ENCODE data around the gene KIF26B.

KIF26B gene

DNA sequence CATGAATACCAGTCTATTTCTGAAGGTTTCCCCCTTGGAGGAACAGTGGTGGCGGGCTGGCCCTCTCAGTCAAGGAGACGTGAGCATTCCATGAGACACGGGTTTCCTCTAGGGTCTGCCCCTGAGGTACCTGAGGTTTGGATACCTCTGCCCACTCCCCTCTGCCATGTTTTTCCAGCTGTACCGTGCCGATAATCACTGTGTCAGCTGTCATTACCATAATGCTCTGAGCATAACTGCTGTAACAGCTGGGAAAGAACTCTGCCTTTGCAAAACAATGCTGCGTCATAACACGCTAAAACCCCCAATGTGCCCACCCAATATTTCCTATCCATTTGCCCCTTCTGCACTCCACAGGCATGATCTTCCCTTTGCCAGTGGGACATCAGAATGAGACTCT lies 425.1 kb downstream of the KIF26B start:
- DNase-seq, result no peak

DNA sequence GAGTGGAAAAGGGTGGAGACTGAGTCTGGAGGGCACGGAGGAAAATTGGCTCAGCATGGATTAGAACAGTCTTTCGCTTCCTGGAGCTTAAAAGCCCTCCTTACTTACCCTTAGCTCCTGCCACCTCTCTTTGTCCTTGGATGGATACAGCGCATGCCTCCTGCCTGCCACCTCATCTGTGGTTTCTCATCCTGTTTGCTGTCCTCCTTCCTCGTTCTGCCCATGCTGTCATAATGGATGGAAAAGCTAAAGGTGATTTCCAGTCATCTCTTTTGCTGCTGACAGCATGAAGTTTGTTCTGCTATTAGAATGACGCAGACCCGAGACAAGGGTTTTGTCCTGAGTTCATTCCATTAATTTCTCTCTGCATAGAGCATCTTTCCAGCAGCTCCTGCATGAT lies 425.9 kb downstream of the KIF26B start:
- DNase-seq, result no peak

DNA sequence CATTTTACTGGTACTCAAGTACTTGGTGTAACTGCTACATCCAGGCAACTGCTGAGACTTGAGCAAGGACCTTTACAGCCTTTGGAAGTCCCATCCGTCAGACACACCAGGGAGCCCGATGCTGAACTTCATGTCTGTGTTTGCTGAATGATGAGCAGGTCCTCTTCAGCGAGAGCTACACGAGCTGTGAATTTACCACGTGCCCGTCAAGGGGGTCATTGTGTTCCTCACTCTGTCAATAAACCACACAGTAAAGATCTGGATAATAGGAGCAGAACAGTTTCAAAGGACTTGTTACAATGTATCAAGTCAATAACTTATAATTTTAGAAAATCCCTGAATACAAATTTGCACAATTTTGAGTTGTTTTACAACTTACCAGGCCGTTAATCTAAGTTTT lies 427.2 kb downstream of the KIF26B start:
- no peak for DNase-seq

DNA sequence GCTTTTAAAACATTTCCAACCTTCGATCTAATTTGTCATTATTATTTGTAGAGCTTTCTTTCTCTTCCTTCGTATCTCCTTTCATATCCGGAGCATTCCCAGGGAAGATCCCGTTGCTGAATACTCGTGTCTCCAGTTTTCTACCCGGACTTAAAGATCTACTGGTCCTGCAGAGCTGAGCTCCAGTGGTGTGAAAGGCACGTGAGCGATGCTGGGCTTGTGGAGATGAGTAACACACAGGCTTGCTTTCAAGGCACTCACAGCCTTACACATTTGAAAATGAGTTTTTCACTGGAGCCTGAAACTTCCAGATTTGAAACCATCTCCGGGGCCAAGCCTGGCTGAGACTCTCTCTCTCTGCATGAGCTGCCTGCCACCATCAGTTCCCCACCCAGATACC lies 428.3 kb downstream of the KIF26B start:
- no peak for DNase-seq

DNA sequence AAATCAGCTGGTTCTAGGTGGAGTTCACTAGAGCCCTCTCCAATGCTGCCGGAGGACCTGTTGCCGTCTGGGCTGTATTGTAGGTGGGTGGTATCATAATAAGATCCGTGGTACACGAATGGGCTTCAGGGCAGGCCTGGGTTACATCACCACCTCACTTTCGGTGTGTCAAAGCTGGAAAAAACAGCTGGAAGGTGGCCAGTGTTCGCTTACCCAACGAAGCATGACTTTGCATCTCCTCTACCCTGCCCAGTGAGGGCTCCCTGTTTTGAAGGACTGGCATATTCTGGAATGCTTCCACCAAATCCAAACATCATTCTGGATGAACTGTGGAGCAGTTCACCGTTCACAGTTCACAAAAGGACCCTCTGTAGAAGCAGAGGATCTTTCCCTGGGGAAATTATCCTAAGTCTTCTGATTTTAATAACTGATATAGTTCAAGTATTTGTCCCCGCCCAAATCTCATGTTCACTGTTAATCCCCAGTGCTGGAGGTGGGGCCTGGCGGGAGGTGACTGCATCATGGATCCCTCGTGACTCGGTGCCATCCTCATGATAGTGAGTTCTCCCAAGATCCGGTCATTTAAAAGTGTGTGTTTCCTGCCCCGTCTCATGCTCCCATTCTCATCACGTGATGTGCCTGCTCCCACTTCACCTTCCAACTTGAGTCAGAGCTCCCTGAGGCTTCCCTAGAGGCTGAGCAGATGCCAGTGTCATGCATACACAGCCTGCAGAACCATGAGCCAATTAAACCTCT lies 429.0 kb downstream of the KIF26B start:
- DNase-seq, result no peak

DNA sequence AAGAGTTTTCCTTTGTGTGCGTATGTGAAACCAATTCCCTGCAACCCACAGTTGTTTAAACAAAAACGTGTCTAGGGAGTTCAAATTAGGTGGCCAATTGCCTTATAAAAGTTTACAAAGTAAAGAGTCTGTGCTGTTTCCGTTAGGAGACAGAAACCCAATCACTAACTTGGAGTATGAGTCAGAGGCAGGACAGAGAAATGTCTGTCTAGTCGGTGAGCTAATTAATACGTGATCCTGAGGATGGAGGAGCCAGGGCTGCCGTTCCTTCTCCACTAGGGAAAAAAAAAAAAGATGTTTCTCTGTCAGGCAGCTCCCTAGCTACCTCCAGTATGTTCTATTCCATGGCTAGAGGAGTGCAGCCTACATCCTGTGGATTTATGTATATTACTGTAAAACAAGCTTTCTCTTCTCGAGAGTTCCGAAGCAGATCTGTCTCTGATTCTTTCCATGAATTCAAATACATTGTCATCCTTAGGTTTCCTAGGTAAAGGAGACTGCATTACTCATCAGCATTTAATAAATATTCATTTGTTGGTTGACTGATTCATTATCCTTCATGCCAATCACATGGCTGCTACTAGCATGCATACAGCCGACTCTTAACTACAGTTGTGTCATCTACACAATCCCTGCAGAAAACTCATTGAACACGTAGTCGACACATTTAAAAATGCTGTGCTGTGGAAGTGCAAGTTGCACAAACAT lies 430.6 kb downstream of the KIF26B start:
- DNase-seq, result no peak

DNA sequence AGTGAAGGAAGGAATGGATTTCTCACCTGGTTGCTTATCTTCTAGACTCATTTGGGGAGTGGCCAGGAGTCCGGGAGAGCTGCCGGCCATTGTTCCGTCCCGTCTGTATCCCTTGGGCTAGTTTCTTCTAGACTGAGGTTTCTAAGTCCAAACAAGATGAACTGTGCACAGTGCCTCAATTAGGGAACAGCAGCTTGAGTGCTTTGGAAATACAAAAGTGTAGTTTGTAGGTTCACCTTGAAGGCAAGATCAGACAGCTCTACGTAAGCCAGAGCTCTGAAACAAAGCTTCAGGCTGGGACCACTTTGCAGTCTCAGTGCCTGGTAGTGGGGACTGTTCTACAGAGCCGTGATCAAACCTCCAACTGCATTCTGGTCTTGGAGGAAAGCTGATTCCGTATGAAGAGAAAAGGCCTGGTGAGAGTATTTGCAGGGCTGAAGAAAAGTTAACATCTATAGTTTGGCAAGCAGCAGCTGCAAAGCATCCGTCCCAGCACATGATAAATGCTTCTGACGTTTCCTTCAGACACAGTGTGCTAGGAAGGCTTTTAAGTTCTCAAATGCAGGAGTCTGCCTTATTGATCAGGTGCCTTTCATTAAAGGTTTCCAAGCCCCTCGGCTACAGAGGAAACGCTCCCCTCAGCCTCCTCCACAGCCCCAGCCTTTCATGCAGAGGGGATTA lies 432.8 kb downstream of the KIF26B start:
- no peak for DNase-seq

DNA sequence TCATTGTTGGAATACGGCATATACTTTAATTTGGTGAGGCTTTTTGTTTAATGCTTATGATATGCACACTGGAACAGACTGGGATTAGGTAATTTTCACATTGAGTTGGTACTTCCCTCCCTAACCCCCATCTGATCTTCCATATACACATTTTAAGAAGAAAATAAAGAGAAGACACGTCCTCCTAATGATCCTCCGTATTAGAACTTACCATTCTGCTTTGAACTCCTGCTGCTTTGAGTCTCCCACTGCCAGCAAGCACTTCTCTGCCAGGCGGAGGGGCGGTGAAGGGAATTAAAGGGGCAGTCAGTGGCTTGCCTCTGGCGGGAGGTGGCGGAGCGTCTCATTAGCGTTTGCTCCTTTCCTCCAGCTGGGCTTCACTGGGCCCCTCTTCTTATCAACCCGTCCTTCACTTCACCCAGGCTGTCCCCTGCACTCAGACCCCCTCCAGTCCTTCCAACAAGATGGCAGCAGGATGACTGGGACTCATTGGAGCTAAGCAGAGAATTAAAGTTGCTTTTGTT lies 433.4 kb downstream of the KIF26B start:
- no peak for DNase-seq

DNA sequence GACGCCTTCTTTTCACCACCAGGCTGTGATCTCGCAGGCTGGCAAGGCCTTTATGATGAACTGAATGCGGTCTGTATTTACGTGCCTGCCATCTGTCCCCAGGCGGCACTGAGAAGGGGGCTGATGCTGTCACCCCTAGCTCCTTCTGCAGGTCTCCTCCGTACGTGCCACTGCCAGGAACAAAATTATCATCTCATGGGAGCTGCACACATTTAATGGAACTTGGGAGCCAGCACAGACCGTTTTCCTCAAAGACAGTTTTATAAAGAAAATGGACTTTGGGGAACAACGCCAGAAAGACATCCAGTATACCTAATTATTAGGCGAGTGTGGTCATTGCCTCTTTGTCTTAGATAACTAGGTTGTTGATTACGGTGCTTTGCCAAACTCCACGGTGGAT lies 434.5 kb downstream of the KIF26B start:
- DNase-seq, result no peak

DNA sequence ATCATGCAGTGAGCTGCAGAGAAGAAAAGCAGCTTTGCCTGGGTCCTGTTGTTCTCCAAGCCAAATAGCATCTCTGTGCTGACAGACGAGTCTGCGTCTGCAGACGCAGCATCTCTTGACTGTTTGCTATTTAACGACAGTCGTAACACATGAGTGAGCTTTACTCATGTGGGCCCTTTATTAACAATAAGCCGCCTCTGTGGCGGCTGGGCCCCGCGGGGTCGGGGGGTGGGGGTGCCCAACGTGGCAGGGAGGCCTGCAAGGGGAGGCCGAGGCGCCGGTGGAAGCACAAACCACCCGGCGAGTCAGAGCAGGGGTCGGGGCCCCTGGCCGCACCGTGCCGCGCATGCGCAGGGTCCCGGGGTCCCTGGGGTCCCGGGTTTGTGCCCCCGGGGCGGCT lies 435.1 kb downstream of the KIF26B start:
- DNase-seq, result no peak

DNA sequence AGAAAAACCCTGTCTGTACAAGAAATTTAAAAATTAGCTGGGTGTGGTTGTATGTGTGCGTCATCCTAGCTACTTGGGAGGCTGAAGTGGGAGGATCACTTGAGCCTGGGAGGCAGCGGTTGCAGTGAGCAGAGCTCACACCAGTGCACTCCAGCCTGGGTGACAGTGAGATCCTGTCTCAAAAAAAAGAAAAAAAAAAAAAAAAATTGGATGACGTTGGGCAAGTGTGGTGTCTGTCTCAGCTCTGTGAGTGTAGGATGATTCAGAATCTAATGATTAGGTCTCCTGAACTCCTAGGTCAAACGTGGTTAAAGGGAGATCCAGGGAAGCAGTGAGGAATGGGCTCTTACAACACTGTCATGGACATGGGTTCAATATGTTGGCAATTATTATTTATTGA lies 435.9 kb downstream of the KIF26B start:
- DNase-seq, result no peak

DNA sequence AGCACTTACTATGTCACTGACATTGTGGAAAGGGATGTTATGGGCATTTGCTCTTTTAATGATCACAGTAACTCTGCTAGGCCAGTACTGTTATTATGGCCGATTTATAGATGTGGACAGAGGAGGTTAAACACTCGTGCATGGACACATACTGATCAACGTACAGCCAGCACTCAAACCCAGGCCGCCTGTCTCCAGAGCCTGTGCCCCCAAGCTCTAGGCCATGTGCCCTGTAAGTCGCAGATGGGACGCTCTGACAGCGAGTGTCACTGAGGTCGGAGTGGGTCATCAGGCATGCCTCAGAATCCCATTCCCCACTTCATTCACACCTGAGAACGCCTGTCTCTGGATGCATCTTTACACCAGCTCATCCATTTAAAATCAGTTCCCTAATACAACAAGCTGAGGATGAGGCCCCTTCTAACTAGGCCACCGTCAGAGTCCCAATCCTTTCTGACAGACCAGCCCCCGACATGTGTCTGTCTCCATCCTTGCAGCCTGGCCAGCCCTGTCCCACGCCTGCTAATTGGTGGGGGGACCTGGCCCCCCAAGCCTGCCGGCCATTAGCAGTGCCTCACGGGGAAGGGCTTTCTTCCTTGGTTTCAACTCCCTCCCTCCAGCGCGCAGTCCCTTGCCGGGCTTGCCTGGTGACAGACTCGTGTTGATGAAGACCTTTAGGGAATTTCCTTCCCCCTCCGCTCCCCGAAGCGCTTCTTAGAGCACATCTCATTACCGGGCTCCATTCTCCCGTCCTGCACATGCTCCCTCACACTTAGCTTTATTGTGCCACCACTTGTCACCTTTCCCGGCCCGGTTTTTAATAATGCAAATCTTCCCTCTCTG lies 436.8 kb downstream of the KIF26B start:
- no peak for DNase-seq

DNA sequence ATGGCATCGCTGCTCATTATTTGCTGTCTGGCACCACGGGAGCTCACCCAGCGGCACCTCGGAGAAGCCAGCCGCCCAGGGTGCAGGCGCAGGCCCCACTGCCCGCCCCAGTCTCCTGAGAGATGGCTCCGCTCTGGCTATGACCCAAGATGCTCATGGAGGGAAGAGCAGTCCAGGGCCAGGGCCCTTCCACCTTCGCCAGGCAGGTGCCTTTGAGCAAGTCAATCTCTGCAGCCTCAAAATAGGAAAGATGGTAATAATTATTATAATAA lies 437.3 kb downstream of the KIF26B start:
- DNase-seq, result no peak

DNA sequence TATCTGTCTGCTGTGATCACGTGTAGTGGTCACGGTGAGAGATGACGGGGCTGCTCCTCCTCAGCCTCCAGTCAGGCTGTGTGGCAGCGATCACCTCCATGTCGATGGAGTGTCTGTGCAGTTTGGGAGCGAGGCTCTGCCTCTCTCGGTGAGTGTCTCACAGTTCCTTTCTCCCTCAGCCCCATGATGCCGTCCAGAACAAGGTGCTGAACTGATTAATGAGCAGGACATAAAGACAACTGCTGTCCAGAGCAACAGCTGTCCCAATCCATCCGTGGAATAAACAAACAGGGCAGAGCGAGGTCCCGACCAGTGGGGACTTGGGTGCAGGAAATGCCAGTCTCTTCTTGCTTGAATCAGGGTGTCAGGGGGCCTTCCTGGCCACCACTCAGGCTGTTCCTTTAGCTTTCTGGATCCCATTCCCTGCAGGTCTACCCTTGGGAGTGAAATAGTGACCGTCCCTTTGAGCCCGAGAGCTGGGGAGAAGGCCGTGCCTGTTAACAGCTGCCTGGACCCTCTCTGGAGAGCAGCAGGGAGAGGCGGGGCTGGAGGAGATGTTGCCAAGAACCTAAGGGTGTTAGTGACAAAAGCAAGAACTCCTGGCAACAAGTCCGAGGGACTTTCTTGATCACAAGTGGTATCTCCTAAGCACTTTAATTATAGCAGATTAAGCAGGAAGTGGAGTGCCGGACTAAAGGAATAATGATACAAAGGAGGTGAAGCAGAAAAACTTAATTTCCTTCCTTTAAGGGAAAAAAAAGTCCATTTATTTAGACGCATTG lies 443.9 kb downstream of the KIF26B start:
- DNase-seq, result no peak

DNA sequence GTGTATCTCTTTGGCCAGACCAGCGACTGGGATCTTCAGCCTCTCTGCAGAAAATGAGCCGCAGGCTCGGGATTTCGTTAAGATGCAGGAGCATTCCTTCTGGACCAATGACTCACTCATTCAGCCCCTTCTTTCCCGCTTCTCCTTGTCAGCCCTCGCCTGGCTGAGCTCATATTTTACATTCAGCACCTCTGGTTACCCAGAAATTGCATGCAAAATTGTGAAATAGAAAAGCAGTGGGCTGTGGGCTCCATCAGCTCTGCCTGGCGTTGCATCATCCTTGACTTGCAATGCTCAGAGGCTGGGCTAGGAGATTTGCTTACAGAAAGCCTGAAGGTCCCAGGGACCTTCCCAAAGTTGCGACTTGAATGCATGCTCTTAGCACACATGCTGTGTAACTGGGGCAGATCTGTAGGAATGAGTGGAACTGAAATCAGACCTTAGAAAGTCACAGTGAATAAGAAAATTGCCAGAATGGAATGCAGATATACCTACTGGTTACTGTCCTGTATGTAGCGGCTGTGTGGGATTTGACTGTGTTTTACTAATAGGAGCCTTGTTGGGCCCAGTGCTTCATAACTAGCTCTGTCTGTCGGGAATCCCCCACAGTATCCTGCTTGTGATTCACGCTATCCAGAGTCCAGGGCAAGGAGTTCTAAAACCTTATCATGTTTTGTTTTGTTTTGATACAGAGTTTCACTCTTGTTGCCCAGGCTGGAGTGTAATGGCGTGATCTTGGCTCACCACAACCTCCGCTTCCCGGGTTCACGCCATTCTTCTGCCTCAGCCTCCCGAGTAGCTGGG lies 444.8 kb downstream of the KIF26B start:
- DNase-seq, result no peak

DNA sequence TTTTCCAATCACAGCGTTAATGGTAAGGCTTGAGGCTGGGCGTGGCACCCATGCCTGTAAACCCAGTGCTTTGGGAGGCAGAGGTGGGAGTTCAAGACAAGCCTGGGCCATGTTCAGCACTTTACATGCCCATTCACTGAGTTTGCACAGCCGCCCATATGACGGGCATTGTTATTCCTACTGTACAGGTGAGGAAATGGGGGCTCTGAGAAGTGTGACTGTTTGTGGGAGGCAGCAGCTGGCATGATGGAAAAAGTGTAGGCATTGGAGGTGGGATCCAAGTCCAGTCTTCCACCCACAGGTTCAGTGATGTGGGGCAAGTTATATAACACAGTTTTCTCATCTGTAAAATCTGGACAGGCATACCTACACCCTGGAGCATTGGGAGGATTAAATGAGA lies 445.9 kb downstream of the KIF26B start:
- no peak for DNase-seq

DNA sequence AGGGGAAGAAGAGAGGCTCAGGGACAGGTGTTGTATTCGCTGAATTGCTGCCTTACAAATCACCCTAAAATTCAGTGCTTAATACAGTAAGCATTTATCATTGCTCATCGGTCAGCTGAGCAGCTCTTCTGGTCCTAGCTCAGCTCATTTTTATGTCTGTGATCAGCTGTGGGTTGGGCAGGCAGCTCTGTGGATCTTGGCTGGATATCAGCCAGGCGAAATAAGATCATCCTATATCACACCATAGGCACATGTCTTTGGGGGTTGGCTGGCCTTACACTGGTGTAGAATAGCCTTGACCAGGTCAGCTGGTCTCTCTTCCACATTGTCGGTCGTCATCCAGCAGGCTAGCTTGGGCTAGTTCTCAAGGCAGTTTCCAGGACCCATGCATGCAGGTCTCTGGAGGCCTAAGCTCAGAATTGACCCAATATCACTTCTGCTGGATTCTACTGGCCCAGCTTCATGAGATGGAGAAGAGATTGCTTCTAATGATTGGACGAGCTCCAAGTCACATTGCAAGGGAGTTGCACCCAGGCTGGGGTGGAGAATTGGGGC lies 448.6 kb downstream of the KIF26B start:
- no peak for DNase-seq

DNA sequence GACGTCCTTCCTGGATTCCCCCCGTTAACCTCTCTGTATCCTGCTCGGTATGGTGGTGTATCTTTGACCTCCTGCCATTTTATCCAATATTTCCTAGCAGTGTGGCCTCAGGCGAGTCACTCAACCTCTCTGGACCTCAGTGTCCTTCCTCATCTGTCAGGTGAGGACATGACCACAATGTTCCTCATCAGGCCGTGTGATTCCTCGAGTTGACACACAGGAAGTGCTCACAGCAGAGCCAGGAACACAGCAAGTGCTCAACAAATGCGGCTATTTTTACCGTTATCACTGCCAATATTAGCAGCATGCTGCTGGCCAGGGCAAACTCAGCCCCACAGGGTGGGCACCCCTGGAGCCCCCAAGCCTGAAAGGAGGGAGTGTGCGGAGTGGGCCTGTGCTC lies 450.2 kb downstream of the KIF26B start:
- DNase-seq, result no peak

DNA sequence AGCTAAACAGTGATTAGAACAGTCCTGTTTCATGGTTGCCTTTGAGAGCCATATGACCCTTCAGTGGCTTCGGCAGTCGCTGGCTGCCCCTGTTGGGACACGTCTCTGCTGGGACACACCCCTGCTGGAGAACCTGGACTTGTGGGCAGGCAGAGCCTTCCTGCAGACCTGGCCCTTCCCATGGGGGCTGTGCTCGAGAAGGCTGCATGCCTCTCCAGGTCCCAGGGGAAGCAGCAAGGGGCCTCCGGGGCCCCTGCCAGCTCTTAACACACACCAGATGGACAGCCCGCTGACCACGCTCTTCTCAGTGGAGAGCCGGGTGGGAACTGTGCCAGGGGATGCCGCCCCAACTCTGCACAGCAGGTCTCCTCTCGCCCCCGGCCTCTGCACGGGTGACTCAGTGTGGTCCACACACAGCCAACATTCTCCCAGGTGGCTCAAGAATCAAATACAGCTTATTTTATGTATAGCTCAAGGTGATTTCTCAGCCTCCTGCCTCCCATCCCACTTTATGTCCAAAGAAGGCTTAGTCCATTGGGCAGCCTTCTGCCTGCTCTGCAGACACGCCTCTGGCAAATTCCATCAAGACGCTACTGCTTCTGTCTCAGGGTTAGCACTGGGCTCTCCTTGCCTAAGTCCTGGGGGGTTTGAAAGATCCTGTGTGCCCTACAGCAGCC lies 450.8 kb downstream of the KIF26B start:
- DNase-seq, result no peak

DNA sequence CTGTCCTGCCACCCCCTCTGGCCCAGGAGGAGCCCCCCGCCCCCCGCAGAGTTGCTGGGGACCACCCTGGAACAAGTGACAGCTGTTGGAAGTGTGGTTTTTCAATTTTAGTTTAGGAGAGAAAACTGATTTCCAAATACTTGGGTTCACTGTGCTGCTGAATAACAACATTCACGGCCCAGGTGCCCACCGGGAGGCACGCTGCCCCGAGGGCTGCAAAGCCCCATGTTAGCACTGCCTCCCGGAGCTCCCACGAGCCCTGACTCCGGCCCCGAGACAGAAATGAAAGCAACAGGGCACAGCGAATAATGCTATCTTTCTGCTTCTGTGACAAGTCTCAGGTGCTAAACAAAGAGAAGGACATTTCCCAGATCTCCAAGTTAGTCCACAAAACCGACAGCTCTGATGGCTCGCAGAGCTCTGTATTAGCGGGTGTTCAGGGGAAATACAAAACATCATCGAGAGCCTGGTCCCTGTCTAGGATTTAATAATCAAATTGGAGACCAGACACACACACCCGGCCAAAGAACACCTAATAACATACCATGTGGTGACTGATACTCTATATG lies 451.5 kb downstream of the KIF26B start:
- DNase-seq, result no peak
